Fibroblast of lung (primary cell): ENCODE data around the gene LGALSL. TPM values are rescaled to one million over a fixed set of nuclear protein-coding genes. Genes with fewer than 3 reads are reported as not detected.

Experiments used
- DNase-seq, 2 donors: peaks; one replicate each; pipeline versions ENCODE4 v3.0.0 to v3.0.0-alpha.2; 2010; ENCODE audit warnings: low read depth in 2 of 2
- H2AFZ ChIP-seq: 2 replicates; pipeline ENCODE4 v1.5.1; 2012; ENCODE audit warnings: low read length, control low read depth, inconsistent platforms
- H3K27ac ChIP-seq: 2 replicates; pipeline ENCODE4 v1.5.1; 2011; ENCODE audit warnings: low read length, control low read depth; ENCODE audit not compliant: insufficient read depth
- H3K27me3 ChIP-seq: 2 replicates; pipeline ENCODE4 v1.5.1; 2011; ENCODE audit warnings: mild to moderate bottlenecking, low read length; ENCODE audit not compliant: control insufficient read depth, insufficient read depth
- H3K36me3 ChIP-seq: 2 replicates; pipeline ENCODE4 v1.5.1; 2011; ENCODE audit warnings: low read length; ENCODE audit not compliant: control insufficient read depth, insufficient read depth
- H3K4me1 ChIP-seq: 2 replicates; pipeline ENCODE4 v1.5.1; 2011; ENCODE audit warnings: low read length; ENCODE audit not compliant: control insufficient read depth, insufficient read depth; ENCODE audit errors: extremely low read depth
- H3K4me2 ChIP-seq: 2 replicates; pipeline ENCODE4 v1.5.1; 2011; ENCODE audit warnings: low read length, control low read depth; ENCODE audit not compliant: insufficient read depth; ENCODE audit errors: extremely low read depth
- H3K4me3 ChIP-seq, 4 experiments: fragments of 200-600 bp in 1 of 4; sonication (generic) in 1 of 4; replicated peaks in 1 of 4; 2 replicates each; pipeline ENCODE4 v1.5.1; 2011 to 2016; ENCODE audit warnings: low read length in 4 of 4, low read depth in 3 of 4, mild to moderate bottlenecking in 3 of 4, control low read depth in 2 of 4, inconsistent platforms in 1 of 4, mixed read lengths in 1 of 4; ENCODE audit not compliant: insufficient read depth in 1 of 4; ENCODE audit errors: control extremely low read depth in 1 of 4
- H3K79me2 ChIP-seq: 2 replicates; pipeline ENCODE4 v1.5.1; 2012; ENCODE audit warnings: mild to moderate bottlenecking, low read length, inconsistent platforms; ENCODE audit not compliant: control insufficient read depth, insufficient read depth
- H3K9ac ChIP-seq: 2 replicates; pipeline ENCODE4 v1.5.1; 2011; ENCODE audit warnings: mild to moderate bottlenecking, low read length, control low read depth; ENCODE audit not compliant: insufficient read depth
- H3K9me3 ChIP-seq: 2 replicates; pipeline ENCODE4 v1.5.1; 2012; ENCODE audit warnings: low read depth, low read length; ENCODE audit not compliant: control insufficient read depth, insufficient read depth
- H4K20me1 ChIP-seq: 2 replicates; pipeline ENCODE4 v1.5.1; 2011; ENCODE audit warnings: low read length; ENCODE audit not compliant: control insufficient read depth, insufficient read depth; ENCODE audit errors: extremely low read depth
- CTCF ChIP-seq, 2 donors: IDR thresholded peaks in 1 of 2; conservative IDR thresholded peaks in 1 of 2; 1 replicate in 1 of 2; 2 replicates in 1 of 2; pipeline ENCODE4 v1.5.1; 2011 to 2012; ENCODE audit warnings: low read length in 2 of 2, control low read depth in 1 of 2, inconsistent platforms in 1 of 2, low read depth in 1 of 2, mild to moderate bottlenecking in 1 of 2
- EZH2 ChIP-seq: IDR thresholded peaks from 2 replicates; pipeline ENCODE4 v1.5.1; 2012; ENCODE audit warnings: low read length, control low read depth, mild to moderate bottlenecking; ENCODE audit errors: missing control alignments
- polyA plus RNA-seq, 2 donors: library from polyadenylated mRNA; depleted of rRNA in 1 of 2; stranded (reverse) in 1 of 2; unstranded in 1 of 2; fragments of >200 nt; gene quantifications; 2 replicates each; pipeline ENCODE4 v1.2.1, GENCODE V29; 2011 to 2012; ENCODE audit warnings: missing spikeins in 1 of 2
- total RNA-seq: library from RNA; depleted of rRNA; stranded (reverse); fragments of >200 nt; gene quantifications from 2 replicates; pipeline ENCODE4 v1.2.1, GENCODE V29; 2014

LGALSL gene
- total and polyA plus RNA-seq, 2 donors (not counting 1 experiment from before 2014, with no cell fraction given): 3.1 to 5.7 TPM

GRCh38 chr2:64459575-64459974 is 5.6 kb downstream of the LGALSL start:
- Histone ChIP-seq H3K4me1 (no peaks in the 10 kb centered on the region), H3K9me3 (no peaks in the 10 kb centered on the region), H3K4me2 (no peak overlapping the region), H4K20me1 (no peaks in the 10 kb centered on the region), H3K36me3 (no peaks in the 10 kb centered on the region), H3K27me3 (no peaks in the 10 kb centered on the region), H3K27ac (no peak overlapping the region), H3K79me2 (no peaks in the 10 kb centered on the region), H3K9ac (no peak overlapping the region), H2AFZ (no peak overlapping the region), H3K4me3 (no peak overlapping the region)
- DNase-seq: no peak
- TF ChIP-seq CTCF (conservative IDR thresholded peaks at IDR 0.05 in 1 of 2, IDR thresholded peaks at IDR 0.05 in 1 of 2; ENCODE audit: low read depth in 1 of 2, low read length in 2 of 2): no peak
- no peak for TF ChIP-seq EZH2

GRCh38 chr2:64460330-64460729 is 6.4 kb downstream of the LGALSL start:
- H3K9ac ChIP-seq: no peak overlapping the region
- TF ChIP-seq CTCF (conservative IDR thresholded peaks at IDR 0.05 in 1 of 2, IDR thresholded peaks at IDR 0.05 in 1 of 2; ENCODE audit: low read depth in 1 of 2, low read length in 2 of 2): no peak
- TF ChIP-seq EZH2: no peak
- no peak overlapping the region for H3K4me2 ChIP-seq
- no peaks in the 10 kb centered on the region for H4K20me1 ChIP-seq
- H3K9me3 ChIP-seq: no peaks in the 10 kb centered on the region
- no peak for DNase-seq
- H2AFZ ChIP-seq: no peak overlapping the region
- no peaks in the 10 kb centered on the region for H3K27me3 ChIP-seq
- H3K4me3 ChIP-seq: no peak overlapping the region
- no peaks in the 10 kb centered on the region for H3K4me1 ChIP-seq
- H3K36me3 ChIP-seq: no peaks in the 10 kb centered on the region
- H3K79me2 ChIP-seq: no peaks in the 10 kb centered on the region
- H3K27ac ChIP-seq: no peak overlapping the region

- no peak overlapping the region for H2AFZ ChIP-seq
- no peaks in the 10 kb centered on the region for H4K20me1 ChIP-seq
- TF ChIP-seq EZH2: no peak
- no peak for TF ChIP-seq CTCF (conservative IDR thresholded peaks at IDR 0.05 in 1 of 2, IDR thresholded peaks at IDR 0.05 in 1 of 2; ENCODE audit: low read depth in 1 of 2, low read length in 2 of 2)
- no peaks in the 10 kb centered on the region for H3K9me3 ChIP-seq
- DNase-seq: no peak
- no peak overlapping the region for H3K9ac ChIP-seq
- H3K4me3 ChIP-seq: no peak overlapping the region
- no peak overlapping the region for H3K27ac ChIP-seq
- H3K4me2 ChIP-seq: no peak overlapping the region
- H3K27me3 ChIP-seq: peaks cover 3% of the 10 kb centered on the region
- H3K36me3 ChIP-seq: no peaks in the 10 kb centered on the region
- H3K4me1 ChIP-seq: no peaks in the 10 kb centered on the region
- H3K79me2 ChIP-seq: no peaks in the 10 kb centered on the region
Observed at GRCh38 chr2:64461271-64462058, 7.5 kb downstream of the LGALSL start.
